ENCODE data around the gene FAAH. TPM values are rescaled to one million over a fixed set of nuclear protein-coding genes. Genes with fewer than 3 reads are reported as not detected.

The FAAH gene
- total RNA-seq, 1 experiment from 2014 or later: 25.9 TPM

DNA sequence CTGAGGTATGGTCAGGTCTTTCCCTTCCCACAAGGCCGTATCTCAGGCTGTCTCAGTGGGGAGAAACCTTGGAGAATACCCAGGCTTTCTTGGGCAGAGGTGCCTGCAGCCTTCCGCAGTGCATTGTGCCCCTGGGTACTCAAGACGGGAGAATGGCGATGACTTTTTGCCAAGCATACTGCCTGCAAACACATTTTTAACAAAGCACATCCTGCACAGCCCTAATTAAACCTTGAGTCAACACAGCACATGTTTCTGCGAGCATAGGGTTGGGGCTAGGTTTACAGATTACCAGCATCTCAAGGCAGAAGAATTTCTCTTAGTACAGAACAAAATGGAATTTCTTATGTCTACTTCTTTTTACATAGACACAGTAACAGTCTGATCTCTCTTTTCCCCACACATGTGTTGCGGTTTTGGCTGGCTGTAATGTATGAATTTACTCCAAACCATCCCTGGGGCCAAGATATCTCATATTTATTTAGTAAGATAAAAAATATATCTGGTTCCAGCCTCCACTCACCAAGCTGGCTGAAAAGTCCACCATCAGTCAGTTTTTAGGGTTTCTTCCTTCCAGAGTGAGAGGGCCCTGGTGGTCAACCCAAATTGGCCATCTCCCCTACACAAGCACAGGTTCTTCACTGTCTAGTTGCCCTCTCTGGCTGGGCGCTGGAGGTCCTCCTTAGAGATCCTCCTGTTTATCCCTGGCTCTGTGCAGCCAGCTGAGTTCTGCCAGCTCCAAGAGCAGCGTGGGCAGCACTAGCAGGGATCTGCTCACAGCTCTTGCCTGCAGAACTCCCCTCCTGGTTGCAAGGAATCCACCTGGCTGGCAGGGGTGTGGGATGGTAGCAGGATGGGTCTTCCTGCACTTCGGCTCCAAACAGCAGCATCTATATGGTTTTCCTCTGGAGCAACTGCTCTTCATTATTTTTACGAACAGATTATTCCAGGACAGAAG is 2.6 kb downstream of the FAAH start:
- BruUV-seq (replicated peaks): no TSS peak
- POLR2A ChIA-PET: no interaction called here
- CTCF ChIA-PET: no interaction called here
- Histone ChIP-seq H3K4me3 (ENCODE audit: low read depth in 2 of 2, low read length in 2 of 2) (no peak overlapping the region), H3K27ac (ENCODE audit: low read length) (no peak overlapping the region), H3K27me3 (ENCODE audit: control insufficient read depth, insufficient read depth, low read length) (no peaks in the 10 kb centered on the region), H3K36me3 (ENCODE audit: control insufficient read depth, insufficient read depth, low read length) (no peaks in the 10 kb centered on the region), H3K9me3 (ENCODE audit: control insufficient read depth, insufficient read depth, low read depth, low read length) (peaks cover 9% of the 10 kb centered on the region; the same call in 1 of the 2 replicates), H3K4me1 (ENCODE audit: control insufficient read depth, insufficient read depth, low read length) (peaks cover 20% of the 10 kb centered on the region)
- intact Hi-C loops (cut with micrococcal nuclease; ENCODE audit: unreplicated experiment): no loop called here
- DNase-seq (ENCODE audit: low read depth, low spot score) (no peak), ATAC-seq (no peak)
- in situ Hi-C loops (cut with HindIII; ENCODE audit: low pct_unique_long_range_greater_than_20kb, low sequenced_read_pairs): no loop called here
- TF ChIP-seq POLR2AphosphoS5 (IDR thresholded peaks at IDR 0.05; ENCODE audit: low read depth, low read length): no peak
- TF ChIP-seq SIN3A (IDR thresholded peaks at IDR 0.05; ENCODE audit: borderline replicate concordance, insufficient read depth, low read depth, low read length): no peak
- TF ChIP-seq TCF7L2 (IDR thresholded peaks at IDR 0.05; ENCODE audit: low read depth, low read length): no peak
- TF ChIP-seq, protein P1, sequence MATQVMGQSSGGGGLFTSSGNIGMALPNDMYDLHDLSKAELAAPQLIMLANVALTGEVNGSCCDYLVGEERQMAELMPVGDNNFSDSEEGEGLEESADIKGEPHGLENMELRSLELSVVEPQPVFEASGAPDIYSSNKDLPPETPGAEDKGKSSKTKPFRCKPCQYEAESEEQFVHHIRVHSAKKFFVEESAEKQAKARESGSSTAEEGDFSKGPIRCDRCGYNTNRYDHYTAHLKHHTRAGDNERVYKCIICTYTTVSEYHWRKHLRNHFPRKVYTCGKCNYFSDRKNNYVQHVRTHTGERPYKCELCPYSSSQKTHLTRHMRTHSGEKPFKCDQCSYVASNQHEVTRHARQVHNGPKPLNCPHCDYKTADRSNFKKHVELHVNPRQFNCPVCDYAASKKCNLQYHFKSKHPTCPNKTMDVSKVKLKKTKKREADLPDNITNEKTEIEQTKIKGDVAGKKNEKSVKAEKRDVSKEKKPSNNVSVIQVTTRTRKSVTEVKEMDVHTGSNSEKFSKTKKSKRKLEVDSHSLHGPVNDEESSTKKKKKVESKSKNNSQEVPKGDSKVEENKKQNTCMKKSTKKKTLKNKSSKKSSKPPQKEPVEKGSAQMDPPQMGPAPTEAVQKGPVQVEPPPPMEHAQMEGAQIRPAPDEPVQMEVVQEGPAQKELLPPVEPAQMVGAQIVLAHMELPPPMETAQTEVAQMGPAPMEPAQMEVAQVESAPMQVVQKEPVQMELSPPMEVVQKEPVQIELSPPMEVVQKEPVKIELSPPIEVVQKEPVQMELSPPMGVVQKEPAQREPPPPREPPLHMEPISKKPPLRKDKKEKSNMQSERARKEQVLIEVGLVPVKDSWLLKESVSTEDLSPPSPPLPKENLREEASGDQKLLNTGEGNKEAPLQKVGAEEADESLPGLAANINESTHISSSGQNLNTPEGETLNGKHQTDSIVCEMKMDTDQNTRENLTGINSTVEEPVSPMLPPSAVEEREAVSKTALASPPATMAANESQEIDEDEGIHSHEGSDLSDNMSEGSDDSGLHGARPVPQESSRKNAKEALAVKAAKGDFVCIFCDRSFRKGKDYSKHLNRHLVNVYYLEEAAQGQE (IDR thresholded peaks at IDR 0.05; ENCODE audit: insufficient read depth in 1 of 2, low read depth in 2 of 2, low read length in 1 of 2): no peak
- TF ChIP-seq, protein P2, sequence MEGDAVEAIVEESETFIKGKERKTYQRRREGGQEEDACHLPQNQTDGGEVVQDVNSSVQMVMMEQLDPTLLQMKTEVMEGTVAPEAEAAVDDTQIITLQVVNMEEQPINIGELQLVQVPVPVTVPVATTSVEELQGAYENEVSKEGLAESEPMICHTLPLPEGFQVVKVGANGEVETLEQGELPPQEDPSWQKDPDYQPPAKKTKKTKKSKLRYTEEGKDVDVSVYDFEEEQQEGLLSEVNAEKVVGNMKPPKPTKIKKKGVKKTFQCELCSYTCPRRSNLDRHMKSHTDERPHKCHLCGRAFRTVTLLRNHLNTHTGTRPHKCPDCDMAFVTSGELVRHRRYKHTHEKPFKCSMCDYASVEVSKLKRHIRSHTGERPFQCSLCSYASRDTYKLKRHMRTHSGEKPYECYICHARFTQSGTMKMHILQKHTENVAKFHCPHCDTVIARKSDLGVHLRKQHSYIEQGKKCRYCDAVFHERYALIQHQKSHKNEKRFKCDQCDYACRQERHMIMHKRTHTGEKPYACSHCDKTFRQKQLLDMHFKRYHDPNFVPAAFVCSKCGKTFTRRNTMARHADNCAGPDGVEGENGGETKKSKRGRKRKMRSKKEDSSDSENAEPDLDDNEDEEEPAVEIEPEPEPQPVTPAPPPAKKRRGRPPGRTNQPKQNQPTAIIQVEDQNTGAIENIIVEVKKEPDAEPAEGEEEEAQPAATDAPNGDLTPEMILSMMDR (IDR thresholded peaks at IDR 0.05): no peak

DNA sequence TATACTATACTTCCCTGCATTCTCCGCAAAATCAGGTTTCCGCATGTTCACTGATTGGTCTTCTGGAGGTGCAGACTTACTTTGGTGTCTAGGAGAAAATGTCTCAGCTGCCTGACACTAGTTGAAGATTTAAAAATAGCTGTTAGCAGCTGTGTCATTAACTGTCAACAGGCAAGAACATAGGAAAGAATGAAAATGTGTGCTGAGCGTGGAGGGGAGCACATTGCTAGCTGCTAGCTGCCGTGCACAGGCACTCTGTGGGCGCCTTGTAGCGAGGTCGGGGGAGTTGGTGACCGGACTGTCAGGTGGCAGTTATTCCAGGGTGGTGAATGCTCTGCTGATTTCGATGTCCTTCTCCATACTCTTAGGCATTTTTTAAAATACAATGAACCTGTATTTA is 5.2 kb downstream of the FAAH start:
- CTCF ChIA-PET: no interaction called here
- in situ Hi-C loops (cut with HindIII; ENCODE audit: low pct_unique_long_range_greater_than_20kb, low sequenced_read_pairs): no loop called here
- no peaks in the 10 kb centered on the region for H3K36me3 ChIP-seq (ENCODE audit: control insufficient read depth, insufficient read depth, low read length)

More for the DNA sequence above, 5.2 kb downstream of the FAAH start:
- Histone ChIP-seq H3K9me3 (ENCODE audit: control insufficient read depth, insufficient read depth, low read depth, low read length) (no peaks in the 10 kb centered on the region), H3K27ac (ENCODE audit: low read length) (no peak overlapping the region), H3K27me3 (ENCODE audit: control insufficient read depth, insufficient read depth, low read length) (no peaks in the 10 kb centered on the region), H3K4me1 (ENCODE audit: control insufficient read depth, insufficient read depth, low read length) (peaks cover 24% of the 10 kb centered on the region), H3K4me3 (ENCODE audit: low read depth in 2 of 2, low read length in 2 of 2) (no peak overlapping the region)
- TF ChIP-seq, protein P2 (IDR thresholded peaks at IDR 0.05): no peak
- no peak for TF ChIP-seq POLR2AphosphoS5 (IDR thresholded peaks at IDR 0.05; ENCODE audit: low read depth, low read length)
- TF ChIP-seq, protein P1 (IDR thresholded peaks at IDR 0.05; ENCODE audit: insufficient read depth in 1 of 2, low read depth in 2 of 2, low read length in 1 of 2): no peak
- intact Hi-C loops (cut with micrococcal nuclease; ENCODE audit: unreplicated experiment): no loop called here
- no peak for DNase-seq (ENCODE audit: low read depth, low spot score)
- POLR2A ChIA-PET: no interaction called here
- no peak for ATAC-seq
- no TSS peak for BruUV-seq (replicated peaks)

Data from Panc1 (cell line).